MG63 (cell line): ENCODE results near the gene CETN1. TPM values are rescaled to one million over a fixed set of nuclear protein-coding genes. Genes with fewer than 3 reads are reported as not detected.

Experiments
- DNase-seq: peaks from one replicate; pipeline ENCODE4 v3.0.0-alpha.2; 2020
- H3K27me3 ChIP-seq: fragments of 250-450 bp; sonication (Bioruptor Pico); 2 replicates; pipeline ENCODE4 v1.5.1; 2020; ENCODE audit warnings: mild to moderate bottlenecking, moderate library complexity
- H3K36me3 ChIP-seq: fragments of 250-450 bp; sonication (Bioruptor Pico); 2 replicates; pipeline ENCODE4 v1.5.1; 2020; ENCODE audit warnings: mild to moderate bottlenecking, moderate library complexity
- H3K4me3 ChIP-seq: fragments of 250-450 bp; sonication (Bioruptor Pico); 2 replicates; pipeline ENCODE4 v1.5.1; 2020; ENCODE audit warnings: mild to moderate bottlenecking, moderate library complexity
- H3K9me3 ChIP-seq: fragments of 250-450 bp; sonication (Bioruptor Pico); 2 replicates; pipeline ENCODE4 v1.5.1; 2020; ENCODE audit warnings: mild to moderate bottlenecking, moderate library complexity
- total RNA-seq: library from RNA; depleted of rRNA; stranded (reverse); fragments of >200 nt; shearing (Covaris generic); gene quantifications from 2 replicates; pipeline ENCODE4 v1.2.3, GENCODE V29; 2014; ENCODE audit warnings: low replicate concordance

The CETN1 gene
- total RNA-seq, 1 experiment from 2014 or later: not detected

DNA sequence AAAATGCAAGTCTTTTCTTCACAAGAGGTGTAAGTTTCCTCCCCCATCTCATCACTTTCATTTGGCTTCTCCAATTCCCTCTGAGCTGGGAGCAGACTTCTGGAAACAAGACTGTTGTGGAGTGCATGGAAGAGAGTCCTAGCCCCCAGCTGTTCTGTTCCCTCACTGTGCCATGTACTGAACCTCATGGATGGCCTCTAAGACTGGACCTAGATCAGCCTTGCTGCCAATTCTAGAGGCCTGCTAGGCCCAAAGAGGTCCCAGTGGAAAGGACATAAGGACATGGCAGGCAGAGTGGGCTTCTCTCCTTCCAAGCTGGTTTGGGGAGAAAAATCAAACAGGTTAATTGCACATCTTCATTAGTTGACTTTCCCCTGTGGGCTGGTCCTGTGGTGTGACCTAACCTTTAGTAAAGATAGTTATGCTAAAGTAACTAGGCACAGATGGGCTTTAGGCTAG is 7.3 kb upstream of the CETN1 start:
- Histone ChIP-seq H3K27me3 (no peaks in the 10 kb centered on the region), H3K36me3 (no peaks in the 10 kb centered on the region), H3K4me3 (no peak overlapping the region), H3K9me3 (no peaks in the 10 kb centered on the region)
- no peak for DNase-seq

DNA sequence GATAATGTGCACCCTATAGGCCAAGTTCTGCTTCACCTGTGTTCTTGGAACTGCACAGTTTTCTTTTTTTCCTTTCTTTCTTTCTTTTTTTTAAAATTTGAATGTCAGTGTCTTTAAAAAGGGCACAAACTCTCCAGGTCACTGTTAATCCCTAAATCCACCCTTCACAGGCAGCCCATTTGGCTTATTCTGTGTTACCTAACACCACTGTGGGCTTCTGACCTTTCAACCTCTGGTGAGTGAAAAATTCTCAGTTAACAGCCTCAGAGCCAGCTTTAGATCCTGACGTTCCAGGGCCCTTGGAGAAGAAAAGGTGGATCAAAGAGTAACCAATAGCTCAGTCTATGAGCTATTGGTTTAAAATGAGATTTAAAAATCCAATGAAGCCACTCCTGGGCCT is 6.8 kb upstream of the CETN1 start:
- DNase-seq: no peak

DNA sequence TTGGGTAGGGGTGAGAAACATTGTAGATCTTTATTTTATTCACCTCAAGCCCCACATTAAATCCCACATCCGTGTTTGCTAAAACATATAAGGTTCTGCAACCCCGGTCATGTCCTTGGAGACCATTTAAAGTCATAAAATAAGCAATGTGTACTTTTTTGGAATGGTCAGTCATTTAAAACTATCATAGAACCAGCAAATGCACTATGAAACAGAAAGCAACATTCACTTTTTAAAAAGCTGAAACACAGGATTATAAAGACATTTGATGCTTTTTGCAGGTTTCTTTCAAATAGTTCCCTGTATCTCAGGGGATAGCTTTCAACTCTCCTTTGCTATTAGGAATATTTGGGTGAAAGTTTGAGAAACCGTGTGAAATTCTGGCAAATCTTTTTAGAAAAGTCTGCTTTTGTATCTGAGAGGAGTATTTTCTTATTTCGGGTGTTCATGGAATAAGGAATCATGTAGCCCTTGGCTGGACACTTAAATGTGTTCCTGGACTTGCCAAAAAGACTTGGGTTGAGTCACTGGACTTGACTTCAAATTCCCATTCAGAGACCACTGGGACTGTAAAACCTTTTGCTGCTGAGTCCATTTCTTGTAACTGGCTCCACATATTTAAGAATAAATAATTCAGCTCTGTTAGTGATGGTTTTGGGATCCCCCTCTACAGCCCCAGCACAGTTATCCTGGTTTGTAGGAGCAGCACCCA is 5.9 kb upstream of the CETN1 start:
- no peak for DNase-seq
- no peaks in the 10 kb centered on the region for H3K36me3 ChIP-seq
- no peak overlapping the region for H3K4me3 ChIP-seq

More for the DNA sequence above, 6.8 kb upstream of the CETN1 start:
- H3K4me3 ChIP-seq: no peak overlapping the region
- H3K36me3 ChIP-seq: no peaks in the 10 kb centered on the region
- H3K27me3 ChIP-seq: no peaks in the 10 kb centered on the region
- H3K9me3 ChIP-seq: no peaks in the 10 kb centered on the region

DNA sequence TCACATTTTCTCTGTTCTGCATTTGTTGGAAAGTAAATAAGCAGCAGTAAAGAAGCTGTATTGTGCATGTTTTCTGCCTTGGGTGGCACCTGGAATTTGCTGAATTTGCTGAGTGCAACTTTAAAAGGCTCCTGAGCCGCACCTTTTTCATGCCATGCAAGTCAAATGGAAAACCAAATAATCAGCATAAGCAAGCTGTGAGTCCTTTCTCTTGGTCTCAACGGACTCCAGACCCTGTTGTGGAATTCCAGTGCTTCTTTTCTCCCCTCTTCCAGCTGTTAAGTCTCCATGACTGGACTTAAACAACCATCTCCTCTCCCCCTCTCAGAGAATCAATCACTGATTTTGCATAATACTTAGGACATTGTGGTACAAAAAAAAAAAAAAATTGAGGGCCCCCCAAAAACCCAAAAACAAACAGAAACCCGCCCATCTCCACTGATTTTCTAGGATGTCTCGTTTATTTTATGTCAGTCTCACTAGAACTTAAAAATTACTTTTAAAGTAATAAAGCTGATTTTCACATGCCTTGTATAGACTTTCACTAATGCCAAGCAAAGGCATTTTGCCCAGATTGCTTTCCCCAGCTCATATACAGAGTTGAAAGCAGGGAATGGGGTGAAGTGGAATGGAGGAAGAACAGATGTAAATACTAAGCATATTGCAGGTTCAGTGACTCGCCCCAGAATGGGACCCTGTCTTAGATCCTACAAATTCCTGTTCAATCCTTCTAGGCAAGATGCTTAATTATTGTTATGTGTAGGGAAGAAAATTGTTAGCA is 5.1 kb upstream of the CETN1 start:
- Histone ChIP-seq H3K27me3 (no peaks in the 10 kb centered on the region), H3K9me3 (no peaks in the 10 kb centered on the region), H3K4me3 (no peak overlapping the region), H3K36me3 (no peaks in the 10 kb centered on the region)
- DNase-seq: no peak

More for the DNA sequence above, 5.9 kb upstream of the CETN1 start:
- H3K27me3 ChIP-seq: no peaks in the 10 kb centered on the region
- H3K9me3 ChIP-seq: no peaks in the 10 kb centered on the region

DNA sequence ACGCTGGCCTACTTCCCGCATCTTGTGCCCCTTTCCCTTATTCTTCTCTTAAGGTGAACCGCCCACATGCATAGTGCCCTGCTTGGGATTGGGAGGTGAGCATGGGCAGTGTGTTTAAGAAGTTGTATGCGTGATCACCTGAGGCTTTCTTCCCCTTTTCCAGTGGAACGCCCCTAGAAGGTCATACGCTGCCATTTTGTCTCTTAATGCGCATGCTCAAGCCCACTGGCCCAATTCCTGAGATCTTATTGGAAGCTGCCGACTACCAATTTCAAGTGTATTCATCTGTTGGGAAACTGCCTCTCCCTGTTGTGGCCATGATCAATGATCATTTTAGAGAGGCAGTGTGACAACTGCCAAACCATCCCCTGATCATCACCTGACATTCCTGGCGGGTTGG is 3.3 kb upstream of the CETN1 start:
- Histone ChIP-seq H3K27me3 (no peaks in the 10 kb centered on the region), H3K4me3 (no peak overlapping the region), H3K9me3 (no peaks in the 10 kb centered on the region), H3K36me3 (no peaks in the 10 kb centered on the region)
- no peak for DNase-seq

DNA sequence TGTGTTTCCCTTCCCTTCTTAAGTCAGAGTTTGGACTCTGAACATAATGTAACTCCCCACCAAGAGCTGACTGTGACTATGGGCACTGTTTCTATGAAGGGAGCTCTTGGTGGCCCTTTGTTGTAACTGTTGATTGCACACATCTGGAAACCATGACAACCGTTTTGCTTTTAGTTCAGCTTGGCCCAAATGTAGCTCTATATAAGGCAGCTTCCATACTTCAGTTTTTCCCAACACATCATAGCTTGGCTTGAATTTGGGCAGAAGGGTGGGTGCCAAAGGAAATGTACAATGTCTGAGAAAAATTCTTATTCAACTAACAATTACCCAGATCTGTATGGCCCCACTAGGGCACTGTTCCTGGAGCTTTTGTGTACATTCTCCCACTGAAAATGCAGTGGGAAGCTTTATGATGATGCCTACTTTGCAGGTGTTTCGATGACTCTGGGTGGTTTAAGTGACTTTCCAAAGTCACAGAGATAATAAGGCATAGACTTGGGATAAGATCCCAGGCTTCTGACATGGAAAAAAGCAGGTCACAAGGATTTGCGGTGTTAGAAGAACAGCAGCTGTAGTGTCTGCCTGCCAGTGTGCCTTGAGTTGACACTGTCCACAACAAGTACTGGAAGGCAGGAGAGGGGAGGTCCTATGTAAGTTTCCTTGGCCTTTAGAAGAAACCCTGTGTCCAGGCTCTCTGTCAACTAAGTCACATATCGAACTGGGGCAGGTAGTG is 2.4 kb upstream of the CETN1 start:
- no peak for DNase-seq
- no peaks in the 10 kb centered on the region for H3K36me3 ChIP-seq
- no peaks in the 10 kb centered on the region for H3K27me3 ChIP-seq
- no peak overlapping the region for H3K4me3 ChIP-seq
- no peaks in the 10 kb centered on the region for H3K9me3 ChIP-seq

DNA sequence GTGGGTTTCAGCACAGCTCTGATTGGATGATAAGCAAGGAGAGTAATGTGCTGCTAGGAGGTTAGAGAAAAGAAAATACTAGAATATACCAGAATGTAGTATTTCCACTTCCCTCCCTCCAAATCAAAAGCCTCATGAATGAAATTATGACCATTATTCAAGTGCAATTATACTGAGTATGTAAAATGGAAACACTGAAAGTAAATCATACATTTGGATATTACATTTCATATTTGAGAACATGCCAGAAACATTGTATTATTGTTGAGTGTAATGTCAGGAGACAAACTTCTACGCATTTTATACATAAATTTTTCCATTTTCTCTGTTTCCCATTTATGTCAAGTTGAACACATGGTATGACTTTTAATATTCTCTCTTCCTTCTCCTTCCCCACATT is 942 bp upstream of the CETN1 start:
- Histone ChIP-seq H3K36me3 (no peaks in the 10 kb centered on the region), H3K4me3 (no peak overlapping the region), H3K9me3 (0 out of 2 replicates have a peak, but pooled peaks cover 2% of the 10 kb centered on the region), H3K27me3 (no peaks in the 10 kb centered on the region)
- no peak for DNase-seq

DNA sequence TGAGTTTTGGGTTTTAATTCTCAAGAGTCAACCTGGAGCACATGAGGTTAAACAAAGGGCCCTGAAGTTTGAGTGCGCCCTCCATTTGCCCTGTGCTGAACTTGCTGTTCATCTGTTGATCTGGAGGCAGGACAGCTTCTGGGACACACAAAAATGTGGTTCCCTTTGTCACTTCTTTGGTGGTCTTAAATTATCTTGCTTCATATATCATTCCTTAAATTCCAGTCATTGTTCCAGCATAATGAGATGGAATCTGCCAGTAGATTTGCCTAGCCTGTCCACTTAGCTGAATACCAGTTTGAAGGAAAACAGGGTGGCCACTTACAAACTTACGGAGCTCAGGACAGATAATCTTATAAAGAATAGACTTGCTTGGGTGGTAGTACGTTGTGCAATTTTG is 916 bp downstream of the CETN1 start:
- H3K36me3 ChIP-seq: no peaks in the 10 kb centered on the region
- H3K4me3 ChIP-seq: no peak overlapping the region
- DNase-seq: no peak
- 0 out of 2 replicates have a peak, but pooled peaks cover 2% of the 10 kb centered on the region for H3K9me3 ChIP-seq
- no peaks in the 10 kb centered on the region for H3K27me3 ChIP-seq

DNA sequence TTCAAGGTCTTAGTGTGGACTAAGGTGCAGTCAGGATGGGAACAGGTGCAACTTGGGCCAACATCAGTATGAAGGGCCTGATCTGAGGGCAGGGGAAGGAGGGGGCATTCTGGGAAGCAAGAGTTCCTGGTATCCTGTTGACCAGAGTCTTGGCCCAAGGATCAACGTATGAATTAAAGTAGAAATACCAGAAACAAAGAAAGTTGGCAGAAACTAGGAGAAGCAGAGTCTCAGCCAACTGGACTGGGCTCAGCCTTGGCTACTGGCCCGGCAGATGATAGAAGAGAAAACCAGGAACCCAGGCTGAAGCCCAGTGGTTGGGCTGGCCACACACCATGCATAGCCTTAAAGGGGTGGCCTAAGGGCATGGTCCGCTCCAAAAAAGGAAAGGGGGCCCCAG is 2.3 kb downstream of the CETN1 start:
- 0 out of 2 replicates have a peak, but pooled peaks cover 2% of the 10 kb centered on the region for H3K9me3 ChIP-seq
- H3K4me3 ChIP-seq: no peak overlapping the region
- peak; percentile 68 for DNase-seq
- H3K36me3 ChIP-seq: no peaks in the 10 kb centered on the region
- H3K27me3 ChIP-seq: no peaks in the 10 kb centered on the region

DNA sequence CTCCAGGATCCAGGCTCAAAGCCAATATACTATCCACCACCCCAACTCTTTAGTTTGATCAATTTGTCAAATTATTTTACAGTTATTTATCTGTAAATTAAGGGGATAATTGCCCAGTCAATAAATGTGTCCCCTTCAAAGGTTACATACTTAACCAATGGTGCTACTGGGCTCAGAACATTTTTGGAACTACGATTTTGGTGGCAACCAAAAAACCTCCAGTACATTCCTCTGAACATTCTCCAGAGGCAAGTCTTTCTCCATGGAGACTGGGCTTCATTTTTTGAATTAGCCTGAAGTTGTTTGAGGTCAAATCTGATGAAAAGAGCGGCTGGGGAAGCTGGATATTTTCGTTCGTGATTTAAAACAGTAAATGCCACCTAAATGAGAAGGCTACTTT is 14.9 kb downstream of the CETN1 start:
- peaks cover 4% of the 10 kb centered on the region for H3K9me3 ChIP-seq
- DNase-seq: no peak

DNA sequence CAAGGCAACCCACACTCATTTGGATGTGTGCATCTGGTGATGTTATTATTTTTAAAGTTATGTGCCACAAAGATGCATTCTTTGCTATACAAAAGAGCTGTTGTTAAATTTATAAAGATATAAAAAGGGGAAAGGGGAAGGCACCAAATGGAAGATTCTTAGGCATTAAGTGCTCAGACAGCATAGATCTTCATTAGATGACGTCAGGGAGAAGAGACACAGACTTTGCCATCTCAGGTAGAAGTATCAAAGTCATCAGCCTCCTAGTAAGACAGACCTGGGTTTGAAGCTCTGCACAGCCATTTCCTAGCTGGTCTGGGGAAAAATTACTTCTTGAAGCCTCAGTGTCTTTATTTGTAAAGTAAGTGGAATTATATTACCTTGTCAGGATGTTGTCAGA is 15.4 kb downstream of the CETN1 start:
- no peak for DNase-seq
- H3K9me3 ChIP-seq: no peaks in the 10 kb centered on the region; the same call in 1 of the 2 replicates
- H3K4me3 ChIP-seq: no peak overlapping the region
- H3K36me3 ChIP-seq: no peaks in the 10 kb centered on the region
- H3K27me3 ChIP-seq: peaks cover 3% of the 10 kb centered on the region; the same call in 1 of the 2 replicates

More for the DNA sequence above, 14.9 kb downstream of the CETN1 start:
- Histone ChIP-seq H3K4me3 (no peak overlapping the region), H3K27me3 (peaks cover 3% of the 10 kb centered on the region; the same call in 1 of the 2 replicates), H3K36me3 (no peaks in the 10 kb centered on the region)

DNA sequence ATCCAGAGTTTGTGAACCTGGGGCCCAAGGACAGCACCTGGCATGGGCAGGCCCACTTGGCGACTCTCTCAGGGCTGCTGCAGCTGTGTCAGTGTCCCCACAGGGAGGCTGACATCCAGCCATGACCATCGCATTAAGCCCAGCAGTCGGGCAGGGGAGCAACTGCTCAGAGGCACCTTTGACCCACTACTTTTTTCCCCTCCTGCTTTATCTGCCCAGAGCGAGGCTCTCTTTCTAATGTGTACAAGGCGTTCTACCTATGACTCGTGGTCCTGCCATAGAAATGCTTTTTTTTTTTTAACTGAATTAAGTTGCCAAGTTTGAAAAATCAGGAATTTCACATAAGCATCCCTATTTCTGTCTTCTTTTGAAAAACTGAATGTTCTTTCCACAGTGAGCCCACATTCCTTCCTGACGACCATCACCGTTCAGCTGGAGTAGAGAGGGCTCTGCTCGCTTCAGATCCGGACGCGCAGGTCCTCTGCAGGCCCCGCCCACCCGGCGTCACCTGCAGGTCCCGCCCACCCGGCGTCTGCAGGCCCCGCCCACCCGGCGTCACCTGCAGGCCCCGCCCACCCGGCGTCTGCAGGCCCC is 16.2 kb downstream of the CETN1 start:
- peaks cover 3% of the 10 kb centered on the region; the same call in 1 of the 2 replicates for H3K27me3 ChIP-seq
- H3K4me3 ChIP-seq: no peak overlapping the region
- H3K9me3 ChIP-seq: no peaks in the 10 kb centered on the region
- no peak for DNase-seq
- H3K36me3 ChIP-seq: no peaks in the 10 kb centered on the region

DNA sequence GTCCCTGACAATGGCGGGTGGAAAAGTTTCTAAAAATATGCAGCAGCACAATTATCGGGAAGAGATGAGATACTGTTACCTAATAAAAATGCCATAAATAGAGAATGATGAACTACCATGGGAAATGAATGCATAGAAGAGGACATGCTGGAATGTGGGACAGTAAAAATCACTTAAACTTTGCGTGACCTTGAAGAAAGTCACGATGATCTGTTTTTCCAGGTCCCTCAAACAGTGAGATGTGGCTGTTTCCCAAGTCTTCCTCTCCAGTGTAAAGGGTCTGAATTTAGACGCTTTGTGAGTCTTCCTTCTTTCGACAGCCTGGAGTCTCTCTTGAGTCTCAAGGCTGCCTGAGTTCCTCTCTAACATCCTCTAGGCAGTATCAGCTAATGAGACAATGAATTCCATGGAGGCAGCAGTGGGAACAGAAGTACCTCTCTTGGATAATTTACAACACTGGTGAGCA is 18.0 kb downstream of the CETN1 start:
- Histone ChIP-seq H3K36me3 (no peaks in the 10 kb centered on the region), H3K4me3 (no peak overlapping the region), H3K27me3 (peaks cover 3% of the 10 kb centered on the region; the same call in 1 of the 2 replicates), H3K9me3 (no peaks in the 10 kb centered on the region)
- no peak for DNase-seq

DNA sequence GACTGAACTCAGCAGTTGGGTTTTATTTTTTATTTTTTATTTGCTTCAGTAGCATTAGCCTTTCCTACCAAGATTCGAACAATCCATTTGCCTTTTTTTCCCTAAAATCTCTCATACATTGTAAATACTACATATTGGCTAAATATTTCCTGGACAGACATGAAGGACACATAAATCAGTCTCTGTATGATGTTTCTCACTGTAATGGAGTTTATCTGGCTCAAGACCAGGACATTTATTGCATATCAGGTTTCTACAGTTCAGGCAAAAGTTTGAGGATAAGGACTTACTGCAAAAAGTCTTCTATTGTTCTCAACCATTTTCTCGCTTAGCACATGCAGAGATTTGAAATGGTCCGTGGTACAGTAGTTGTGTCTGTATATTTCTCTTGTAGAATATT is 19.9 kb downstream of the CETN1 start:
- Histone ChIP-seq H3K27me3 (no peaks in the 10 kb centered on the region), H3K9me3 (no peaks in the 10 kb centered on the region), H3K36me3 (no peaks in the 10 kb centered on the region), H3K4me3 (no peak overlapping the region)
- no peak for DNase-seq

DNA sequence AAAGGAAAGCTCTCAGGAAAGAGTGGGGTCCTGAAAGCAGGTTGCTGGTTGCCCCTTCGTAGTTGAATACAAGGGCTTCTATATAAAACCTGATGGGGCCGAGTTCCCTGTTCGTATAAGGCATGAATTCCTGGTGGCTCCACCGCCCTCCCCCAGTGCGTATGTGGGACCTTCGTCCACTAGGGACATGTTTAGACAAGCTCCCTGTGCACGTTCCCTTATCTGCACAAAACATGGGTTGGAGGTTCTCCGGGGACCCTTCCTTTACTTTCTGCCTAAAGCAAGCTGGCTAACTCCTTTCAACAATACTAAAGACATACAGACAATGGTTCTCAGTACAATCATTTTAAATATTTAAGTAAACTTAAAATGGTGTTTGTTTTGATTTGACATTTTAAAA is 24.6 kb downstream of the CETN1 start:
- no peak for DNase-seq

DNA sequence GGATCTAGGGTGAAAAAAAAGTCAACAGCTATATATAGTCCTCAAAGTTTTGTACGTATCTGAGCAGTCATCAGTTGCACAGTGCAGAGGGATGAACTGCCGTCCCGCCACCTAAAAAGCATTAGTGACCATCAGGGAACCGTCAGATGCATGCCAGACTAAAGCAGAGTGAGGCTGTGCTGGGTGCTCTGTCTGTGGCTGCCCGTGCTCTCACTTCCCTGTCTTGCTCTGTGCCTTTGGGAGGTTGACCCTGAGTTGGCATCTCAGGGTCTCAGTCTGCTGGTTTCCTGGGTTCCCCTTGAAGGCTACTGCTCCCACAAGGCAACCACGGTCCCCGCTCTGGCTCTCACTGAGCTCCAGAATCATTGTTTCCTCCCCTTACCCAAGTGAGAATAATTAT is 27.8 kb downstream of the CETN1 start:
- no peak overlapping the region for H3K4me3 ChIP-seq
- H3K9me3 ChIP-seq: no peaks in the 10 kb centered on the region
- no peaks in the 10 kb centered on the region for H3K27me3 ChIP-seq
- H3K36me3 ChIP-seq: no peaks in the 10 kb centered on the region
- no peak for DNase-seq

More for the DNA sequence above, 24.6 kb downstream of the CETN1 start:
- Histone ChIP-seq H3K4me3 (no peak overlapping the region), H3K27me3 (no peaks in the 10 kb centered on the region), H3K9me3 (no peaks in the 10 kb centered on the region), H3K36me3 (no peaks in the 10 kb centered on the region)
